Mesendoderm (in vitro differentiated cells): ENCODE measurements around the gene WBP2NL.
"Not testable (repeated sequence)": the region's sequence is repeated elsewhere in the genome, so short reads cannot be mapped to it uniquely, and the experiment has no call there.

Experiments
- DNase-seq: peaks from one replicate; pipeline ENCODE4 v3.0.0; 2013
- H2AK5ac ChIP-seq: 2 replicates; pipeline ENCODE4 v1.6.1; 2013; ENCODE audit warnings: low read length, inconsistent platforms
- H2BK120ac ChIP-seq: 2 replicates; pipeline ENCODE4 v1.6.1; 2013; ENCODE audit warnings: low read depth, mild to moderate bottlenecking, low read length, moderate library complexity, mixed read lengths
- H2BK15ac ChIP-seq: replicated peaks from 2 replicates; pipeline ENCODE4 v1.6.1; 2013; ENCODE audit warnings: low read depth, mild to moderate bottlenecking, moderate library complexity
- H2BK5ac ChIP-seq: 2 replicates; pipeline ENCODE4 v1.6.1; 2013; ENCODE audit warnings: low read length, inconsistent platforms
- H3K18ac ChIP-seq: 2 replicates; pipeline ENCODE4 v1.6.1; 2013; ENCODE audit warnings: mild to moderate bottlenecking, low read length, mixed read lengths
- H3K23ac ChIP-seq: one replicate; pipeline ENCODE4 v1.6.1; 2013; ENCODE audit warnings: low read length
- H3K27ac ChIP-seq: 2 replicates; pipeline ENCODE4 v1.5.1; 2013; ENCODE audit warnings: low read depth, mild to moderate bottlenecking, inconsistent platforms, low read length, moderate library complexity
- H3K27me3 ChIP-seq: 2 replicates; pipeline ENCODE4 v1.6.1; 2013; ENCODE audit warnings: low read length, control low read depth, mild to moderate bottlenecking, inconsistent platforms; ENCODE audit not compliant: insufficient read depth, poor library complexity
- H3K36me3 ChIP-seq: 2 replicates; pipeline ENCODE4 v1.6.1; 2013; ENCODE audit warnings: low read length, inconsistent platforms; ENCODE audit not compliant: control insufficient read depth, insufficient read depth
- H3K4ac ChIP-seq: one replicate; pipeline ENCODE4 v1.6.1; 2013; ENCODE audit warnings: low read depth, mild to moderate bottlenecking, low read length, moderate library complexity
- H3K4me1 ChIP-seq: 2 replicates; pipeline ENCODE4 v1.6.1; 2013; ENCODE audit warnings: low read depth, low read length, inconsistent platforms; ENCODE audit not compliant: control insufficient read depth
- H3K4me2 ChIP-seq: 2 replicates; pipeline ENCODE4 v1.6.1; 2013; ENCODE audit warnings: low read length
- H3K4me3 ChIP-seq: 2 replicates; pipeline ENCODE4 v1.5.1; 2013; ENCODE audit warnings: mild to moderate bottlenecking, low read length
- H3K56ac ChIP-seq: one replicate; pipeline ENCODE4 v1.6.1; 2013; ENCODE audit warnings: low read length
- H3K79me1 ChIP-seq: 2 replicates; pipeline ENCODE4 v1.6.1; 2013; ENCODE audit warnings: low read length, inconsistent platforms
- H3K79me2 ChIP-seq: 2 replicates; pipeline ENCODE4 v1.6.1; 2013; ENCODE audit warnings: mild to moderate bottlenecking, low read length; ENCODE audit not compliant: control insufficient read depth, insufficient read depth
- H3K9ac ChIP-seq: 2 replicates; pipeline ENCODE4 v1.6.1; 2013; ENCODE audit warnings: low read length, inconsistent platforms
- H4K5ac ChIP-seq: one replicate; pipeline ENCODE4 v1.6.1; 2013; ENCODE audit warnings: low read length
- H4K8ac ChIP-seq: one replicate; pipeline ENCODE4 v1.6.1; 2013; ENCODE audit warnings: low read depth, mild to moderate bottlenecking, control low read depth, low read length, moderate library complexity
- WGBS: extraction: QIAGEN DNeasy Blood & Tissue Kit; methylation state at CpG from one replicate; pipeline ENCODE4 v1.1.7; 2013; ENCODE audit warnings: low lambda C conversion rate, missing lambda C conversion rate; ENCODE audit not compliant: insufficient coverage; ENCODE audit errors: extremely low coverage; 5-methylcytosine and 5-hydroxymethylcytosine counted together

Gene WBP2NL

DNA sequence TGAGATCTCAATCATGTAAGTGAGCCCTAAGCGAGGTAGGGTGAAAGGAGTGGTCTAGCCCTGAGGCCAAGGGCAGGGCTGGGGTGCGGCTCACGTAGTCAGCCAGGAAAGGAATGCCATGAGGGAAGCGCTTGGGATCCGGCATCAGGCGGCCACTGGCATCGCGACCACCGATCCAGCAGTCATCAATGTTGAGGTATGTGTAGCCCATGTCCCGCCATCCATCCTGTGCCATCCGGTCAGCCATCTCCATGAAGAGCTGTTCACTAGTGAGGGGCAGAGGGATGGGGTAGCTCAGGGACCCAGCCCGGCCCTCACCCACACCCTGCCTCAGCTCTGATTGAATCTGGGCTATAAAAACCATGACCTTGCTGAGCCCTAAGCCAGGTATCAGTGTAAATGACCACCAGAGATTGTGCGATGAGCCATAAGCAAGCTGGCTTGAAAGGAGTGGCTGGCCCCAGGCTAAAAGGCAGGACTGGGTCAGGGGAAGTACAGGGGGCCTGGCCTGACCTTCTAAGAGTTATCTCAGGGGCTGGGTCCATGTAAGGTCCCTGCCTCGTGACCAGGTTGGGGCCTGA is 69.2 kb downstream of the WBP2NL start:
- Histone ChIP-seq H3K27ac (no peak overlapping the region), H4K8ac (no peak overlapping the region), H3K4me3 (no peak overlapping the region), H2BK5ac (no peak overlapping the region), H3K36me3 (no peaks in the 10 kb centered on the region), H3K9ac (no peak overlapping the region), H2AK5ac (no peak overlapping the region), H3K79me1 (peaks cover 2% of the 10 kb centered on the region), H2BK15ac (no peak overlapping the region), H3K79me2 (no peaks in the 10 kb centered on the region), H3K18ac (no peak overlapping the region), H3K27me3 (no peaks in the 10 kb centered on the region), H3K4me2 (no peak overlapping the region), H3K56ac (no peak overlapping the region), H3K4me1 (peaks cover 12% of the 10 kb centered on the region), H2BK120ac (no peak overlapping the region), H3K23ac (no peak overlapping the region), H3K4ac (no peak overlapping the region), H4K5ac (no peak overlapping the region)
- no CpG with 5 or more reads among the region's 14 CpGs for WGBS
- DNase-seq, result no peak

DNA sequence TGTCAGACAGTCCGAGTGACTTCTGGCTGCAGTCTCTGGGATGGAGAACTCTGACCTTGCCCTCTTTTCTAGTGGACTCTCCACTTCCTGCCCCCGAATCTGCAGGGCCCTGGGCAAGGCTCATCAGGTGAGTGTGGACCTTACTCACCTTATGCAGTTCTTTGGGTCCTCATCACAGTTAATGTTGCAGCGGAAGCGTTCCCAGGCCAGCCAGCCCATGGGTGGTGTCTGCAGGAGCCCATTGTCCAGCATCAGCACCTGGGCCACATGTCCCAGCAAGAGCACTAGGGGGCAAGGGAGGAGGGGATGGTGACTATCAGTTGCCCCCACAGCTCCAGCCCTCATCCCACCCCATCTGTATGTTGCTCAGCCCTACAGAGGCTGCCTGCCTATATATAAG is 69.7 kb downstream of the WBP2NL start:
- Histone ChIP-seq H3K27me3 (no peaks in the 10 kb centered on the region), H3K18ac (no peak overlapping the region), H2BK5ac (no peak overlapping the region), H2AK5ac (no peak overlapping the region), H4K8ac (no peak overlapping the region), H3K9ac (no peak overlapping the region), H2BK120ac (no peak overlapping the region), H3K27ac (no peak overlapping the region), H3K4me2 (no peak overlapping the region), H3K36me3 (no peaks in the 10 kb centered on the region), H3K23ac (no peak overlapping the region), H3K79me1 (peaks cover 2% of the 10 kb centered on the region), H4K5ac (no peak overlapping the region), H3K4me1 (peaks cover 12% of the 10 kb centered on the region), H3K4ac (no peak overlapping the region), H2BK15ac (no peak overlapping the region), H3K4me3 (no peak overlapping the region), H3K56ac (no peak overlapping the region), H3K79me2 (no peaks in the 10 kb centered on the region)
- no peak for DNase-seq
- no CpG with 5 or more reads among the region's 4 CpGs for WGBS

DNA sequence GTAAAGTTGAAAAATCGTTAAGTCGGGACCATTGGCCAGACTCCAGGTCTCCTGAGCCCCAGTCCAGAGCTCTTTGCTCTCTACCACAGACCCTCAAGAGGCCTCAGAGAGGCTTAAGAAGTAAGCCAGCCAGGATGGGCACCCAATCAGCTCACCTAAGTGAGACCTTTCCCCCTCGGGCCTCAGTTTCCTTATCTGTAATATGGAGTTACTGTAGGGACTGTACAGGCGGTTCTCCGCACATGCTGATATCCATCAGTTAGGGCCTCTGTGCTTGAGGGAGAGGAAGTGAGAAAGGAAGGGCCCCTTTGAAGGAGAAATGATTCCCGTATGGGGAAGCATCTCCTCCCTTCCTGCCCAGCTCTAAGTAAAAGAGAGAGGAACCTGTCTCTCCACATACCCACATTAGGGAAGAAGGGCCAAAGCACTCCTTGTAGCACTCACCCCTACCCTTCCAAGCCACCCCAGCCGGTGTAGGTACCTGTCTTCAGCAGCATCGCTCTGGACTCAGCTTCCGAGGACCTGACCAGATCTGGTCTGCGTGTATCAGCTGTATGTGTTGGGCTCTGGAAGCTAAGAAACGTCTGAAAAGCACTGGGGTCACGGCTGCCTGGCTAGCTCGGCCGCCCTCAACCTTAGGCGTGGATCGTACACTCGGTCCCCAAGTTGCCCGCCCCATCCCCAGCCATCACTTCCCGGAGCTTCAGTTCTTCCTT is 71.4 kb downstream of the WBP2NL start:
- Histone ChIP-seq H3K4me3 (peak overlapping the region; percentile 49), H3K23ac (no peak overlapping the region), H3K56ac (peak overlapping the region; percentile 19), H2BK15ac (no peak overlapping the region), H2BK120ac (no peak overlapping the region), H2AK5ac (no peak overlapping the region), H4K5ac (no peak overlapping the region), H3K4ac (no peak overlapping the region), H3K79me2 (no peaks in the 10 kb centered on the region), H3K36me3 (no peaks in the 10 kb centered on the region), H3K79me1 (peaks cover 2% of the 10 kb centered on the region), H3K27me3 (no peaks in the 10 kb centered on the region), H3K4me1 (peaks cover 12% of the 10 kb centered on the region), H4K8ac (no peak overlapping the region), H3K4me2 (peak overlapping the region; percentile 14), H3K18ac (no peak overlapping the region), H3K27ac (no peak overlapping the region), H3K9ac (peak overlapping the region; percentile 18), H2BK5ac (no peak overlapping the region)
- no peak for DNase-seq
- WGBS, result no CpG with 5 or more reads among the region's 19 CpGs

DNA sequence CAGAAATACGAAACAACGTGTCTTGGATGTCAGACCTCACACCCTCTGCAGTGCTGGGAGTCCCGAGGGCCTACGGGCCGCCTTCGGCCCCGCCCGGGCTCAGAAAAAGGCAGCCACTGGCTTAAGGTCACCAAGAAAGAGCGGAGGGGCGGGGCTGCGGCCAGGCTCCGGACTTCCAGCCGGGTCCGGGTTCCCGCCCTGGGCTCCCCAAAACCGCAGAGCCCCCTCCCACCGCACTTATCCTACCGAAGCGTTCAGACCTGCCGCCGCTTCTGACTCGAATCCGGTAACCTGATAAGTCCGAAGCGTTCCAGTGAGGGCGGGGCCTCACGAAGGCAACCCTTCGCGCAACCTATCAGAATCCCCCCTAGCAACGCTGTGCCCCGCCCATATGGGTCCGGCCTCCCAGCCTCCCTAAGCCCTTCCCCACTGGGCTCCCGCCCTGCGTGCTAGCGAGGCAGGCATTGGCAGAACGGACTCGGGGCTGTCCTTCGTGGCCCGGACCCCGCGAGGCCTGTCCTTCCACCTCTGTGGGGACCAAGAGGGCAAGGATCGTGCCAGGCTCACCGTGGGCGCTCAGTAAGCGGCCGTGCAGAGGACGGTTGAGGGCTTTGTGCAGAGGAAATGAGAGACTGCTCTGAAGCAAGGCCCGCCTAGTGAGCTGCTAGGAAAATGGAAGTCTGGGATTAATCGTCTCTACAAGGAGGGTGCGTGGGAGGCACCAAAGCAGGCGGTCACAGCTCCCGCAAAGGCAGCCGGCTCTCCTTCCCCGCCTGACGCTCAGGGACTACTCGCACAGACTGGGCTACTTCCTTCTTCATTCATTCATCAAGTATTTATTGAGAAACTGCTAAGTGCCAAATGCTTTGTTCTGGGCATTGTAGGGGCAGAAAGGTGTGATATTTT is 72.2 kb downstream of the WBP2NL start, which contains the start of gene NAGA:
Gene NAGA (minus strand): TSS at position 296 of the 906 bp plus-strand sequence. CDS start 515 bp downstream, outside the sequence.
- Histone ChIP-seq H3K4ac (no peak within 1 kb of the TSS), H2BK15ac (no peak within 1 kb of the TSS), H3K79me2 (no peaks in the 10 kb centered on the region), H3K27ac (no peak within 1 kb of the TSS), H4K5ac (no peak within 1 kb of the TSS), H3K56ac (peak within 1 kb of the TSS; percentile 84), H3K79me1 (peaks cover 2% of the 10 kb centered on the region), H3K36me3 (no peaks in the 10 kb centered on the region), H2BK5ac (no peak within 1 kb of the TSS), H3K4me2 (peak within 1 kb of the TSS; percentile 75), H2BK120ac (no peak within 1 kb of the TSS), H3K9ac (peak within 1 kb of the TSS; percentile 73), H3K27me3 (no peaks in the 10 kb centered on the region), H3K4me3 (peak within 1 kb of the TSS; percentile 49), H2AK5ac (no peak within 1 kb of the TSS), H3K23ac (no peak within 1 kb of the TSS), H3K18ac (no peak within 1 kb of the TSS), H4K8ac (peak within 1 kb of the TSS; percentile 57), H3K4me1 (peaks cover 7% of the 10 kb centered on the region)
- DNase-seq, result peak; percentile 97
- no CpG with 5 or more reads among the region's 56 CpGs for WGBS

DNA sequence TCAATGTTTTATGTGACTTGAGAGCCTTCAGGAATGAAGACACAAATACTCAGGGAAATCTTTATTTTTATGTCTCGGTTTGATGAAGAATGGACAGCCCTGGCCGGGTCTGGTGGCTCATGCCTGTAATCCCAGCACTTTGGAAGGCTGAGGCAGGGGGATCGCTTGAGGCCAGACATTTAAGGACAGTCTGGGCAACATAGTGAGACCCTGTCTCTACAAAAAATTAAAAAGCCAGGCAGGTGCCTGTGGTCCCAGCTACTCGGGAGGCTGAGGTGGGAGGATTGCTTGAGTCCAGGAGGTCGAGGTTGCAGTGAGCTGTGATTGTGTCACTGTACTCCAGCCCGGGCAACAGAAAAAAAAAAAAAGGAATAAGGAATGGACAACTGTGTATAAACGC is 72.9 kb downstream of the WBP2NL start:
- not testable (repeated sequence) for H2AK5ac ChIP-seq, H3K27ac ChIP-seq, DNase-seq, H2BK120ac ChIP-seq, H3K4me1 ChIP-seq, H3K36me3 ChIP-seq, H4K8ac ChIP-seq, H3K79me2 ChIP-seq, H3K4ac ChIP-seq, H3K18ac ChIP-seq, H3K27me3 ChIP-seq, H3K56ac ChIP-seq, H3K23ac ChIP-seq, H3K4me3 ChIP-seq, H3K4me2 ChIP-seq, H3K79me1 ChIP-seq, H2BK5ac ChIP-seq, H4K5ac ChIP-seq, H2BK15ac ChIP-seq, H3K9ac ChIP-seq
- no CpG with 5 or more reads among the region's 7 CpGs for WGBS
